Upper lobe of left lung (tissue), 4 donors: Measurements from ENCODE around the gene MSANTD1.

Experiments
- CTCF ChIP-seq, 6 experiments: fragments of 450-650 bp in 4 of 6; fragments of 200-600 bp in 2 of 6; sonication (generic) in 2 of 6; IDR thresholded peaks; one replicate each; pipeline ENCODE4 v1.5.1; 2016 to 2019; ENCODE audit warnings: antibody characterized with exemption in 6 of 6
- POLR2AphosphoS5 ChIP-seq, 2 donors: sonication (generic); formaldehyde crosslinking; IDR thresholded peaks; one replicate each; pipeline ENCODE4 v1.5.1; 2017; ENCODE audit warnings: antibody characterized with exemption in 2 of 2

DNA sequence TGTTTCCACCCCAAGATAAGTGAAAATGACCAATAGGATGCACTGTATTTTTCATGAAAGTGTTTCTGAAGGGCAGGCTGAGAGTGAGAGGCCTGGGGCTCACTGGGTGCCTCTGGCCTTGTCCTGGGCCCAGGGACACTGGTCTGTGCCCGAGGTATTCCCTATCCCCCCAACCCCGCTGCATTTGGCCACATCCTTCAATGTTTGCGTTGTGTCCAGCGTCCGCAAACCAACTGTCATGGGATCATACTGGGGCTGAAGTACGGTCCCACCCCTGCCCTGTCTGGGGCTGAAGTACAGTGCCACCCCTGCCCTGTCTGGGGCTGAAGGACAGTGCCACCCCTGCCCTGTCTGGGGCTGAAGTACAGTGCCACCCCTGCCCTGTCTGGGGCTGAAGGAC, 22.0 kb upstream of the MSANTD1 start:
- no peak for TF ChIP-seq CTCF (IDR thresholded peaks at IDR 0.05)
- TF ChIP-seq POLR2AphosphoS5 (IDR thresholded peaks at IDR 0.05), result no peak
